ENCODE results near the gene SLC44A5.

The SLC44A5 gene

GRCh38 chr1:75469586-75470173, 141.2 kb downstream of the SLC44A5 start:
- TF ChIP-seq, protein P1, sequence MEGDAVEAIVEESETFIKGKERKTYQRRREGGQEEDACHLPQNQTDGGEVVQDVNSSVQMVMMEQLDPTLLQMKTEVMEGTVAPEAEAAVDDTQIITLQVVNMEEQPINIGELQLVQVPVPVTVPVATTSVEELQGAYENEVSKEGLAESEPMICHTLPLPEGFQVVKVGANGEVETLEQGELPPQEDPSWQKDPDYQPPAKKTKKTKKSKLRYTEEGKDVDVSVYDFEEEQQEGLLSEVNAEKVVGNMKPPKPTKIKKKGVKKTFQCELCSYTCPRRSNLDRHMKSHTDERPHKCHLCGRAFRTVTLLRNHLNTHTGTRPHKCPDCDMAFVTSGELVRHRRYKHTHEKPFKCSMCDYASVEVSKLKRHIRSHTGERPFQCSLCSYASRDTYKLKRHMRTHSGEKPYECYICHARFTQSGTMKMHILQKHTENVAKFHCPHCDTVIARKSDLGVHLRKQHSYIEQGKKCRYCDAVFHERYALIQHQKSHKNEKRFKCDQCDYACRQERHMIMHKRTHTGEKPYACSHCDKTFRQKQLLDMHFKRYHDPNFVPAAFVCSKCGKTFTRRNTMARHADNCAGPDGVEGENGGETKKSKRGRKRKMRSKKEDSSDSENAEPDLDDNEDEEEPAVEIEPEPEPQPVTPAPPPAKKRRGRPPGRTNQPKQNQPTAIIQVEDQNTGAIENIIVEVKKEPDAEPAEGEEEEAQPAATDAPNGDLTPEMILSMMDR (IDR thresholded peaks at IDR 0.05): no peak
- no peak for DNase-seq
- peaks cover 18% of the 10 kb centered on the region for H3K4me1 Mint-ChIP-seq
- no peak overlapping the region for H3K27ac Mint-ChIP-seq
- no peaks in the 10 kb centered on the region for H3K9me3 Mint-ChIP-seq
- H3K27me3 Mint-ChIP-seq (ENCODE audit: low read depth, poor library complexity): peaks cover 4% of the 10 kb centered on the region
- H3K4me3 Mint-ChIP-seq: no peak overlapping the region
- no peaks in the 10 kb centered on the region for H3K36me3 Mint-ChIP-seq (ENCODE audit: low read depth)

DNA sequence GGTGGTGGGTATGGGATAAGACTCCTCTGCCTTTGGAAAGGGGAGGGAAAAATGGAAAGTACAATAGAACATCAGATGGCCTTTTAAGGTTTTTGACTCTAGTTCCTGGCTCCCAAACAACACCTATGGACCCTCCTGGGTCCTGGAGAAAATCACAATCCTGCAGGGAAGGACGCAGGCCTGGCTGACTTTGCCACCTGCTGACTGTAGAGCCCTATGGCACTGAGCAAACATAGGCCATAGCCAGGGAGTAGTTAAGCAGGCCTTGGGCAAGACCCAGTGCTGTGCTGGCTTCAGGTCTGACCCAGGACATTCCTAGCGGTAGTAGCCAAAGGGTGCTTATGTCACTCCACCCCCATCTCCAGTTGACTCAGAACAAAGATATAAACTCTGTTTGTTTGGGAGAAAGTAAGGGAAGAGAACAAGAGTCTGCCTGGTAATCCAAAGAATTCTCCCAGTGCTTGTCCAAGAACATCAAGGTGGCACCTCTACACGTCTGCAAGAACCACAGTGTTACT, 149.0 kb downstream of the SLC44A5 start:
- TF ChIP-seq, protein P1 (IDR thresholded peaks at IDR 0.05): no peak
- no peak overlapping the region for H3K27ac Mint-ChIP-seq
- no peaks in the 10 kb centered on the region for H3K4me1 Mint-ChIP-seq
- DNase-seq: no peak
- peaks cover 11% of the 10 kb centered on the region for H3K9me3 Mint-ChIP-seq
- no peak overlapping the region for H3K4me3 Mint-ChIP-seq
- no peaks in the 10 kb centered on the region for H3K36me3 Mint-ChIP-seq (ENCODE audit: low read depth)
- H3K27me3 Mint-ChIP-seq (ENCODE audit: low read depth, poor library complexity): peaks cover 4% of the 10 kb centered on the region

DNA sequence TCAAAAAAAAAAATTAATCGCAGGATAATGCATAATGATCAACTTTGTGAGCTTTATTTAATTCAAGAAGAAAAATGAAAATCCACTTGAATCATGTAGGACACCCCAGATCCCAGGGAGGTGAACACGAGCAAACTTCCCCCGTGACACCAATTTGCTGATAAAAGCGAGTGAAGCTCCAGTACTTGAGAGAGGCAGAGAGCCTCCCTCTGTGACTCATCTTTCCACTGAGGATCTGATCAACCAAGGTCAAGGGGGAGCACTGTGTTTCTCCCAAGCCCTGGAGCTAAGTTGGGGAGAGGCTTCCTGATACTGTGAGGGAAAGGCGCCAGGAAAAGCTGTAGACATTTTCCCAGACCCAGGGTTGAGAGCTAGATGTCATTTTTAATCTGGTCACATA, 160.9 kb downstream of the SLC44A5 start:
- H3K27ac Mint-ChIP-seq: no peak overlapping the region
- H3K27me3 Mint-ChIP-seq (ENCODE audit: low read depth, poor library complexity): peaks cover 6% of the 10 kb centered on the region
- H3K36me3 Mint-ChIP-seq (ENCODE audit: low read depth): no peaks in the 10 kb centered on the region
- no peak overlapping the region for H3K4me3 Mint-ChIP-seq
- H3K9me3 Mint-ChIP-seq: peaks cover 17% of the 10 kb centered on the region
- no peaks in the 10 kb centered on the region for H3K4me1 Mint-ChIP-seq
- no peak for DNase-seq
- TF ChIP-seq, protein P1 (IDR thresholded peaks at IDR 0.05): no peak

DNA sequence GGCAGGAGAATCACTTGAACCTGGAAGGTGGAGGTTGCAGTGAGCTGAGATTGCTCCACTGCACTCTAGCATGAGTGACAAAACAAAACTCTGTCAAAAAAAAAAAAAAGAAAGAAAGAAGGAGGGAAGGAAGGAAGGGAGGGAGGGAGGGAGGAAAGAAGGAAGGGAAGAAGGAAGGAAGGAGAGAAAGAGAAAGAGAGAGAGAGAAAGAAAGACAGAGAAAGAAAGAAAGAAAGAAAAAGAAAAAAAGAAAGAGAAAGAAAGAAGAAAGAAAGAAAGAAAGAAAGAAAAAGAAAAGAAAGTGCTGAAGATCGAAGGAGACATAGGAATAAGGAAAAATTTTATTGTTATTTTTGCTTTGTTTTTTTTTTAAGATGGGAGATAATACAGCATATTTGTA, 166.7 kb downstream of the SLC44A5 start:
- DNase-seq: no peak
- no peaks in the 10 kb centered on the region for H3K36me3 Mint-ChIP-seq (ENCODE audit: low read depth)
- H3K4me3 Mint-ChIP-seq: no peak overlapping the region
- H3K27me3 Mint-ChIP-seq (ENCODE audit: low read depth, poor library complexity): peaks cover 6% of the 10 kb centered on the region
- H3K4me1 Mint-ChIP-seq: no peaks in the 10 kb centered on the region
- no peak overlapping the region for H3K27ac Mint-ChIP-seq
- TF ChIP-seq, protein P1 (IDR thresholded peaks at IDR 0.05): no peak
- H3K9me3 Mint-ChIP-seq: no peaks in the 10 kb centered on the region

- Mint-ChIP-seq H3K27me3 (ENCODE audit: low read depth, poor library complexity) (no peaks in the 10 kb centered on the region), H3K27ac (no peak overlapping the region)
- DNase-seq: no peak
Observed at GRCh38 chr1:75440274-75440673, 170.6 kb downstream of the SLC44A5 start.

More at GRCh38 chr1:75440274-75440673, 170.6 kb downstream of the SLC44A5 start:
- Mint-ChIP-seq H3K9me3 (no peaks in the 10 kb centered on the region), H3K4me3 (no peak overlapping the region), H3K4me1 (peaks cover 4% of the 10 kb centered on the region), H3K36me3 (ENCODE audit: low read depth) (no peaks in the 10 kb centered on the region)
- TF ChIP-seq, protein P1 (IDR thresholded peaks at IDR 0.05): no peak
